Suppressor macrophage treated with lipopolysaccharide for 1 hour (primary cell): ENCODE data around the gene UTY.

Source experiments
- DNase-seq, 3 donors: peaks; one replicate each; pipeline ENCODE4 v3.0.0-alpha.2; 2020 to 2022

The UTY gene

GRCh38 chrY:13398876-13399275, 81.0 kb downstream of the UTY start:
- no peak for DNase-seq

GRCh38 chrY:13381110-13381683, 98.6 kb downstream of the UTY start:
- peak in 2 of 3 donors; percentile 5 to 19 for DNase-seq

- no peak for DNase-seq
Measured at GRCh38 chrY:13370868-13371800, 108.7 kb downstream of the UTY start.

GRCh38 chrY:13370245-13370644, 109.6 kb downstream of the UTY start:
- no peak for DNase-seq

GRCh38 chrY:13368513-13368845, 111.4 kb downstream of the UTY start:
- DNase-seq: no peak

- peak in 2 of 3 donors; percentile 37 to 49 for DNase-seq
Measured at GRCh38 chrY:13363641-13364040, 116.2 kb downstream of the UTY start.

- DNase-seq: peak; percentile 18 to 52 (median 49)
Measured at GRCh38 chrY:13362662-13363061, 117.2 kb downstream of the UTY start.

GRCh38 chrY:13361656-13362636, 117.9 kb downstream of the UTY start:
- peak in 2 of 3 donors; percentile 25 to 31 for DNase-seq

- no peak for DNase-seq
Measured at GRCh38 chrY:13351443-13351842, 128.4 kb downstream of the UTY start.

- no peak for DNase-seq
Measured at GRCh38 chrY:13347106-13347505, 132.7 kb downstream of the UTY start.

- DNase-seq: no peak
Measured at GRCh38 chrY:13345549-13345948, 134.3 kb downstream of the UTY start.

GRCh38 chrY:13343307-13343946, 136.4 kb downstream of the UTY start:
- DNase-seq: peak; percentile 27 to 41 (median 31)

- no peak for DNase-seq
Measured at GRCh38 chrY:13339939-13340338, 139.9 kb downstream of the UTY start.

- DNase-seq: no peak
Measured at GRCh38 chrY:13339381-13339780, 140.5 kb downstream of the UTY start.

- DNase-seq: peak in 2 of 3 donors; percentile 17 to 20
Measured at GRCh38 chrY:13338711-13339110, 141.1 kb downstream of the UTY start.

GRCh38 chrY:13337934-13338333, 141.9 kb downstream of the UTY start:
- no peak for DNase-seq

- DNase-seq: no peak
Measured at GRCh38 chrY:13333791-13334190, 146.0 kb downstream of the UTY start.

GRCh38 chrY:13330651-13331050, 149.2 kb downstream of the UTY start:
- no peak for DNase-seq

GRCh38 chrY:13312966-13313365, 166.9 kb downstream of the UTY start:
- no peak for DNase-seq

GRCh38 chrY:13307959-13308358, 171.9 kb downstream of the UTY start:
- DNase-seq: no peak

- DNase-seq: no peak
Measured at GRCh38 chrY:13300795-13301194, 179.0 kb downstream of the UTY start.

- DNase-seq: no peak
Measured at GRCh38 chrY:13299411-13299810, 180.4 kb downstream of the UTY start.
